Breast epithelium (tissue), 3 donors: ENCODE results near the gene RBP5.

Source experiments
- CTCF ChIP-seq, 3 donors: fragments of 450-650 bp; IDR thresholded peaks; one replicate each; pipeline ENCODE4 v1.5.1; 2016 to 2017; ENCODE audit warnings: antibody characterized with exemption in 3 of 3, mild to moderate bottlenecking in 3 of 3, moderate library complexity in 3 of 3
- POLR2A ChIP-seq: fragments of 450-650 bp; IDR thresholded peaks from one replicate; pipeline ENCODE4 v1.6.1; 2016; ENCODE audit warnings: antibody characterized with exemption, mild to moderate bottlenecking, moderate library complexity
- POLR2AphosphoS5 ChIP-seq, 3 donors: sonication (generic); formaldehyde crosslinking; IDR thresholded peaks; one replicate each; pipeline ENCODE4 v1.6.1; 2017; ENCODE audit warnings: antibody characterized with exemption in 3 of 3

DNA sequence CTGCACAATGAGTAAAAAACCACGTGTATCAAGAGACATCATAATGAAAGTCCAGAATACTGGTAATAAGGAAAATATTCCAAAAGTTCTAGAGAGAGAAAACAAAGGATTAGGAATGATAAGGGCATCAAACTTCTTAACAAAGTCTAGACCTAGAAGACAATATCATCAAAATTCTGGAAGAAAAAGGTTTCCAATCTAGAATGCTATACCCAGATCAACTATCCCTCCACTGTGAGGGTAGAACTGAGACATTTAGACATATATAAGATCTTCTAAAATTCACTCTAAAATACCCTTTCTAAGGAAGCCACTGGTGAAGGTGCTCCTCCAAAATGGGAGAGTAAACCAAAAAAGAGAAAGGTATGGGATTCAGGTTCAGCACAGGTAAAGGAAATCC lies 22.6 kb downstream of the RBP5 start:
- TF ChIP-seq CTCF (IDR thresholded peaks at IDR 0.05) (no peak), POLR2A (no peak), POLR2AphosphoS5 (IDR thresholded peaks at IDR 0.05) (no peak)
